Adipose tissue (tissue), 3 donors: Measurements from ENCODE around the gene RASSF3. TPM values are rescaled to one million over a fixed set of nuclear protein-coding genes. Genes with fewer than 3 reads are reported as not detected.

Experiments
- H3K27ac ChIP-seq: one replicate; pipeline ENCODE4 v1.5.1; 2013; ENCODE audit warnings: low read depth, low read length
- WGBS, 3 donors: extraction: QIAGEN DNeasy Blood & Tissue Kit; methylation state at CpG; one replicate each; pipeline ENCODE4 v1.1.7; 2013; 5-methylcytosine and 5-hydroxymethylcytosine counted together
- polyA plus RNA-seq, 3 donors: library from polyadenylated mRNA; stranded (reverse); fragments of 200-250 nt; gene quantifications; one replicate each; pipeline ENCODE4 v1.2.3, GENCODE V29; 2013
- donor health status: healthy with polysubstance abuse.
- donor health status: Bipolar disorder and iron deficiency.
- donor health status: healthy.

Gene RASSF3
- polyA plus RNA-seq, 3 donors, result 7.5 to 37.0 (median 21.5) TPM

DNA sequence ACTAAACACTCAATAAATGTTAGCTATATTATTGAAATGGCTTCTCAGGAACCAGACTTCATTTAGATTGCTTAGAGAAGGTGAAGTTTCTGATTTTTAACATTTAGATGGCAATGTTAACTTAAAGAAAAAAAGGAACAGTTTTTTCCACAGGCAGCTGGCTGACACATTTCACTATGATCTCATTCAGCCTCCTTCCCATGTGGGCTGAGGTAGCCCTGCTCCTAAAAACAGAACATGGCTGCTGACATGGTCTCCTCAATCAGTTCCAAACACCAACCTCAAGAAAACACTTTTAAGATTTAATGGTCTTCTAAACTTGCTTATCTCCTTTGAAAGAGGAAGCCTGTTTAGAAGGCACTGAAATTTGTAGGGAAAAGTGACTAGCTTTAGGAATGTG, 125.1 kb downstream of the RASSF3 start:
- no peak overlapping the region for H3K27ac ChIP-seq

DNA sequence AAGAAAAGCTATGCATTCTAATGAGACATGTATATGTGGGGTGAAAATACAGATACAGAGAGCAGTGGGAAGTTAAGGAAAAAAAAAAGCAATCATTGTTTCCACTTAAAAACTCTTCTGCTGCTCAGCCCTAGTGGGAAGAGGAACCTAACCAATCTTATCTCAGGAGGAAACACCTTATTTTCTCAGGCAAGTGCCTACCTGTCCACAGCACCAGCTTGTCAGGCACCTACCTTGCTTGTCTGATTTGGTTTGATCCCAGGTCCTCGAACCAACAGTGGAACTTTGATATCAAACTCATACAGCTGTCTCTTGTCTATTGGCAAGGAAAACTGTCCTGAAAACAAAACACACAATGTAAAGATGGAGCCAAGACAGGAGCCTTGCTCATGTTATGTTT, 126.5 kb downstream of the RASSF3 start:
- 50 to 83% (median 78%) methylated on average over 1 of the region's 1 CpG for WGBS, 3 donors
- no peak overlapping the region for H3K27ac ChIP-seq

DNA sequence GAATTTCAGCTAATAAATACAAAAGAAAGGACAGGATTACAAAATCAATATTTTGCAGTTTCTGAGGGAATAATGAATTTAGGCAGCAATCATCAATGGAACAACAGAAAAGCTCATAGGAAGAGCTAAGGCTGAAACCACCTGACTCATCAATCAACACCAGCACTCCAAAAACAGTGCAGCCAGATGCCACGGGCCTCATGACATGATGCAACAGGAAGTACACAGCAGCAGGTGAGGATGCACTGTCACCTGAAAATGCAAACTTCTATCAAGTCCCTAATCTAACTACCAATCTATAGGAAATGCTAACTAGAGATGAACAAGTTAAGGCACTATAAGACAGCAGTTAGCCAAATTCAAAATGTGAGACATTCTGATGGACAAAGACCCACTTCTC, 127.2 kb downstream of the RASSF3 start:
- 32 to 48% (median 35%) methylated on average over 1 of the region's 1 CpG for WGBS, 3 donors

DNA sequence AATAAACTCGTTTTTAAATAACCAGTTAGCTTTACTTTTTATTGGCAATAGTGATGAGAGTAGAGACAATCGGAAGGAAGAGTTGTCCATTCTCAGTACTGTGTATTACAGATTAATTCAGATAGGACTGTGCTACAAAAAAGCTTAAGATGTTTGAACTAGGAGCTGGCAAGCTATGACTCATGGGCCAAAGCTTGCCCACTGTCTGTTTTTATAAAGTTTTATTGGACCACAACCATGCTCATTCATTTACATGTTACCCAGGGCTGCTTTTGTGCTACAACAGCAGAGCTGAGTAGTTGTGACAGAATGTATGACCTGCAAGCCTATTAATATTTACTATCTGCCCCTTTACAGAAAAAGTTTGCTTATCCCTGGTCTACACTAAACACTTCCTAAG, 129.5 kb downstream of the RASSF3 start:
- WGBS, 3 donors, result 84 to 89% (median 85%) methylated on average over 2 of the region's 2 CpGs
- H3K27ac ChIP-seq, result no peak overlapping the region

More for the DNA sequence above, 127.2 kb downstream of the RASSF3 start:
- no peak overlapping the region for H3K27ac ChIP-seq

DNA sequence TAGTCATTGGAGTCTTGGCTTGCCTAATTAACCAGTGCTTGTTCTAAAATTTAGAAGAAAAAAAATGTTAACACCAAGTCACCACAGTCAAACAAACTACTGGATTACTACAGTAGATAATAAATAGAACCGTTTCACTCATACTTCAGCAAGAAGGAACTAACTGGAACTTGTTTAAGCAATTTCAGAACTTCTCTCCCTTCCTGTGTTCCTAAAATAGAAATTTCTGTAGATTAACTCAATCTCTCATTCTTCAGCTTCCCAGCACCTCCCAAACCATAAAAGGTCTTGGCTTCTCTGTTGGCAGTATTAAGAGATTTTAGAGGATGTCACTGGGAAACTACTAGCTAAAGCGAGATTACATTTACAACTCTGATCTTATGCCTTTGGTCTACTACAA, 130.4 kb downstream of the RASSF3 start:
- 59 to 83% (median 62%) methylated on average over 2 of the region's 2 CpGs for WGBS, 3 donors
- no peak overlapping the region for H3K27ac ChIP-seq

DNA sequence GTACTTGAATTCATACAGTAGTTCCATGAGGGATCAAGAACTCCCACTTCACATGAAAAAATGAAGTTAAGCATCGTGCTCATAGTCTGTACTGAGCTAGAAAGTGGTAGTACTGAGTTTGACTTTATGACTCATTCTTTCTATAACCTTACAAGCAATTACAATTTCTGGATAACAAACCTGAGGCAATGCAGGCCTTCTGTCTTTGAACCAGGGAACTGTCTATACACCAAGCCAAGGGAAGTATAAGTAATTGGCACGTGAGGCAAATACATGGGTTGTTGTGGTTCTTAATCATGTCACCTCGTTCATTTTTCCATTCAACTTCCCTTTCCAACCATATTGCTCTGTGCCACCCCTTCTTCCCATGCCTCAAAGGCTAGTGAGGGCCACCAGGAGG, 132.1 kb downstream of the RASSF3 start:
- WGBS, 3 donors, result 80 to 96% (median 89%) methylated on average over 3 of the region's 3 CpGs
- H3K27ac ChIP-seq, result no peak overlapping the region

DNA sequence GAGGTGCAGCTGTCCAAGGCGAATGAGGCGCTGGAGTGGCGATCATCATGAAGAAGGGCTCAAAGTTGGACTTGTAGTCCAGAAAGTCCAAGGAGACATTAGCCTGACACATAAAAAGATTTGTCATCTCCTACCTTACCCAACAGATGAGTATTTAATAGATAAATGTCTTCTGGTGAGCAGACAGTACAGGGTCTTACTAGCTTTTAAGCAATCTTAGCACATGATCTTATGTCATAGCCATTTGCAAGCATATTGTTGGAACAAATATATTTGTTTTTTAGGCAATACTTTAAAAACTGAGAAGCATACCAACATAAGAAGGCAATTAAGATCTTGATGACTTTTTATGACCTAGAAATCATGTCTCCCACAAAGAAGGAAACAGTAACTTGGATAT, 132.9 kb downstream of the RASSF3 start:
- H3K27ac ChIP-seq, result no peak overlapping the region

DNA sequence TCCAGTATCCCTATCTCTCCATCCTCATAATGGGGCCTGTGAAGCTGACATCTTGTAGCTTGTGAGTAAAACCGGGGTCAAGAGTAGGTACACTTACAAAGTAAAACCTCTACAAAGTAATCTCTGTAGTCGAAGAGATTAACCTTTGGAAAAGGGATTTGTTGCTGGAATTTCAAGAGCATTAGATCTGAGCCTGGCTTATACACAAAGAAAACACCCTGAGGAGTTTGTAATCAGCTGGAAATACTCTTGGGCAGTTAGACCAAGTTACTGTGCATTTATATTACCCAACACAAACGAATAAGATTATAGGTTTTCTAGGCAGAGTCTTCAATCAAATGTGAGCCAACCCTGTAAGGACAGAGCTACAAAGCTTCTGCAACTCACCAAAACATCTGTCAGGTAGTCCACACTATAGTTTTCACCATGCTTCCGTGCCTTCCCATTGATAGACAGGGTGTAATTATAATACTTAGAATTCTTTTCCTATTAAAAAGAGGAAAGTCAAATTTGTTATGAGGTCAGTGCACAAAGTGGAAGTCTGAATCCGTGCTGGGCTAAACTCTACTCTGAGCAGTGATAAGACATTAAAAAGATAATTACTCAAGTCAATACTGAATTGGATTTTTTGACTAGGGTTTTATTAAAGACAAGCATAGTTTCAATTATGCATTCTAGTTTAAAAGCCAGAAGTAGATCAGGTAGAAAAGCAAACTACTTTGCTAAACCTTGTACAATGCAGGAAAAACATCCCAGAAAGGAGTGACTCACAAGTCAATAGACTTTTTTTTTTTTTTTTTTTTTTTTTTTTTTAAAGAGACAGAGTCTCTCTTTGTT, 134.3 kb downstream of the RASSF3 start:
- 56 to 77% (median 71%) methylated on average over 5 of the region's 5 CpGs for WGBS, 3 donors
- no peak overlapping the region for H3K27ac ChIP-seq

More for the DNA sequence above, 132.9 kb downstream of the RASSF3 start:
- 97 to 100% (median 98%) methylated on average over 3 of the region's 3 CpGs for WGBS, 3 donors

DNA sequence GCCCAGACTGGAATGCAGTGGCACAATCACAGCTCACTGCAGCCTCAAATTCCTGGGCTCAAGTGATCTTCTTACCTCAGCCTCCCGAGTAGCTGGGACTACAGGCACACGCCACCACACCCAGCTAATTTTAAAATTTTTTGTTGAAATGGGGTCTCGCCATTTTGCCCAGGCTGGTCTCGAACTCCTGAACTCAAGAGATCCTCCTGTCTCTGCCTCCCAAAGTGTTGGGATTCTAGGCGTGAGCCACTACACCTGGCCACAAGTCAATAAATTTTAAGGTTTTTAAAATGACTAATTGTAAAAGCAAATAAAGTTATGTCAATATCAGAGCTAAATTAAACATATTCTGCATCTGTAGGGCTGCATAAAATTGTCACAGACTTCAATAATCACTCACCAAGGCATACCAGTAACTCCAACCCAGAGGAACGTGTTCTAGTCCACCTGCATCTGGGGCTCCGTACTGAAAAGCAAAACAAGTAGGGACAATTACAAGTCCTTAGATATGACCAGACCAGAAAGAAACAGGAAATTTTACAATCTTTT, 135.0 kb downstream of the RASSF3 start:
- 81 to 92% (median 92%) methylated on average over 7 of the region's 7 CpGs for WGBS, 3 donors
- no peak overlapping the region for H3K27ac ChIP-seq

DNA sequence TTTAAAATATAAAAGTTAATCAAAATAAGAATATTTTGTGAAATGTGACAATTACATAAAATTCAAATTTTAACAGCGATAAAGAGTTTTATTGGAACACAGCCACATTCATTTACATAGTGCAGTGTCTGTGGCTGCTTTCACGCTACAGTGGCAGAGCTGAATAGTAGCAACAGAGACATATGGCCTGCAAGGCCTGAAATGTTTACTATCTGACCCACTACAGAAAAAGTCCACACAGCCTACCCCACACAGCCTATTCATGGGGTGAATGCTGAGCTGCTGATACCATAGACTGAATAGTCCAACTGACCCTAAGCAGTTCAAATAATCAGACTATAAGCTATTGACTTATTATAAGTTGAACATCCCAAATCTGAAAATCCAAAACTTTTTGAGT, 135.7 kb downstream of the RASSF3 start:
- 85 to 100% (median 95%) methylated on average over 2 of the region's 2 CpGs for WGBS, 3 donors
- H3K27ac ChIP-seq, result no peak overlapping the region

DNA sequence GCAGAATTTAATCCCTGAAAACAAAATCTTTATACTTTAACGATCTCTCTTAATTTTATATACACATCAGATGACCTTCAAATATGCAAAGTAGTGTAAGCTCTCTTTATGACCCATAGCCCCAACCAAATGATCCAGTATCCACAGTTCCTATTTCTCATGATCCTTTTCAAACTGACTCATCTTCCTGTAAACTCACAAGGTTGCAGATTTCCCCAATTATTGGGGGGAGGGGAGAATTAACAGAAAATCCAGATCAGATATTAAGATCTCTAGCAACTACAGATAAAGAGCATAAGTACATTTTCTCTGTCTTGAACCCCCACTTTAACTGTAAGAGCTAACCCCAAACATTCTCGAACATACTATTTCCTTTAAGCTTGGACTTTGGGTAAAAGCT, 136.4 kb downstream of the RASSF3 start:
- 76 to 90% (median 83%) methylated on average over 2 of the region's 2 CpGs for WGBS, 3 donors
- H3K27ac ChIP-seq, result no peak overlapping the region

Other genes with a start within 250 kb of the RASSF3 start
- gene C12orf56, start 219.7 kb upstream of the RASSF3 start, polyA plus RNA-seq, result not detected
- 10 to 100 TPM; 14.7 to 31.3 (median 21.4) TPM for gene XPOT, start 206.1 kb upstream of the RASSF3 start, polyA plus RNA-seq
- gene TBK1, start 158.4 kb upstream of the RASSF3 start, polyA plus RNA-seq, result 10 to 100 TPM in 2 of 3 donors, 1 to 10 TPM in 1; 4.1 to 17.4 (median 11.1) TPM
- 10 to 100 TPM; 19.1 to 89.2 (median 29.9) TPM for gene GNS, start 148.9 kb downstream of the RASSF3 start, polyA plus RNA-seq
- gene TBC1D30, start 214.2 kb downstream of the RASSF3 start, polyA plus RNA-seq, result 1 to 10 TPM in 2 of 3 donors, under 1 TPM in 1; 0.34 to 9.8 (median 2.5) TPM